ENCODE data around the gene RNF223.
"Not testable (repeated sequence)": the region's sequence is repeated elsewhere in the genome, so short reads cannot be mapped to it uniquely, and the experiment has no call there.

RNF223 gene

DNA sequence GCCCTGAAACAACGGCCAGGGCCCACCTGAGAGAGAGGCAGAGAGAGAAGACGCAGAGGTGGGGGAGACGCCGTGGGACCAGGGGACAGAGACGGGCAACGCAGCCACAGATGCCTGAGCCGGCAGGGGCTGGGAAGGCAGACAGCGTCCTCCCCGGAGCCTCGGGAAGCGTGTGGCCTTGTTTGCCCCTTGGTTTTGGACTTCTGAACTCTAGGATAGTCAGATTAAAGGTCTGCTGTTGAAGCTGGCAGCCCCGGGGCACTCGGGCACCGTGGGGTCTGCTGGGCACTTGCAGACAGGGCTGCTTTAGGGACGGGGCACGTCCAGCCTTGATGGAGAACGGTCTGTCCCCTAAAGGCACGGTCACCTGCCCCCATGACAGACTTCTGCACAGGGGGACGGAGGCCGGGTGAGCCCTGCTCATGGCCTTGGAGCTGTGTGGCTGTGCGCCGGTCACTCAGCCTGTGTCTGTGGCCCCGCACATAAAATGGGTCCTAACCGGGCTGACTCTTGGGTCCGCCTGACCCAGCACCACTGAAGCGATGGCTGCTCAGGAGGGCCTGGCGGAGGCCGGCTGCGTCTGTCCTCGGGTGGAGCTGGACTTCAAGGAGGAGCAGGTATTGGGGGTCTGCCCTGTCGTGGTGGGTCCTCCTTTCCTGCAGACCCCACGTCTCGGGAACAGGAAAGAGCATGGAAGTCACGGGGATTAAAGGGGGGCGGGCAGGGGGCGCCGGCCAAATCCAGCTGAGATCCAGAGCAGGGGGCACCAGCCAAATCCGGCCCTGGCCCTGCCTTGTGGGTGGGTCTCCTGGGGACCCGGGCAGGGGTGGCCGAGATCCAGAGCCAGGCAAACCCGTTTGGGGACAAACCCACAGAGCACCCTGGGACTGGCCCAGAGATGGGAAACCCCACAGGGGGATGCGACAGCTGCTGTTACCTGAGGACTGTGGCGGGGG lies 9.6 kb upstream of the RNF223 start:
- Histone ChIP-seq H3K4me1 (ENCODE audit: control insufficient read depth, low read depth, low read length) (peaks cover 3% of the 10 kb centered on the region), H3K4me3 (ENCODE audit: low read length) (no peak overlapping the region), H3K9ac (ENCODE audit: low read length) (no peak overlapping the region), H3K9me3 (ENCODE audit: control insufficient read depth, low read depth, low read length) (no peaks in the 10 kb centered on the region), H3K27me3 (ENCODE audit: control insufficient read depth, insufficient read depth, low read length) (no peaks in the 10 kb centered on the region), H3K27ac (ENCODE audit: low read length) (no peak overlapping the region), H3K36me3 (ENCODE audit: control insufficient read depth, low read depth, low read length) (no peaks in the 10 kb centered on the region)

DNA sequence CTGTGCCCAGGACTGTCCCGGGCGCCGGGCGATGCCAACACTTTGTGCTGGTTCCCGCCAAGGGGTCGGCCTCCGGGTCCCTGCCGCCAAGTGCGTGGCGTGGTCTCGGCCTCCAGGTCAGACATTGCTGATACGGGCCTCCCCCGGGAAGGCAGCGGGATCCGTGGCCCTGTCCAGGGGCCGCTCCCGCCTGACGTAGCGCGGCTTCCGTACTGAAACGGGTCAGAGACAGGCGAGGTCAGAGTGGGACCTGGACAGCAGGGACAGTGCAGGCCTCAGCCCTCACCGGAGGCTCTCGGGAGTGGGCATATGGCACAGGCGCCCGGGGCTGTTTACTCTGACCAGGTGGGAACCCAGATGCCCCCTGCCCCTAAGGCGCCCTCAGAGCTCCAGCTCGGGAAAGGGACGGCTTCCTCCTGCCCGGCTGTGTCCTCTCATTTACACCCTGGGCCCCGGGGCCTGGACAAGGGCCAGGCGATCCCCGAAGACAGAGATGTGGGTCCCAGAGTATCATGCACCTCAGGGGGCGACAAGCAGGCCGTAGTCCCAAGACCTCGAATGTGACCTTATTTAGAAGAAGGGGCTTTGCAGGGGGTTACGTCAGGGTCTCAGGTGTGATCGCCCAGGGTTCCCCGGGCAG lies 8.8 kb upstream of the RNF223 start:
- Histone ChIP-seq H3K27me3 (ENCODE audit: control insufficient read depth, insufficient read depth, low read length) (no peaks in the 10 kb centered on the region), H3K27ac (ENCODE audit: low read length) (no peak overlapping the region), H3K9ac (ENCODE audit: low read length) (no peak overlapping the region), H3K4me3 (ENCODE audit: low read length) (no peak overlapping the region), H3K36me3 (ENCODE audit: control insufficient read depth, low read depth, low read length) (no peaks in the 10 kb centered on the region), H3K4me1 (ENCODE audit: control insufficient read depth, low read depth, low read length) (peaks cover 3% of the 10 kb centered on the region), H3K9me3 (ENCODE audit: control insufficient read depth, low read depth, low read length) (no peaks in the 10 kb centered on the region)

DNA sequence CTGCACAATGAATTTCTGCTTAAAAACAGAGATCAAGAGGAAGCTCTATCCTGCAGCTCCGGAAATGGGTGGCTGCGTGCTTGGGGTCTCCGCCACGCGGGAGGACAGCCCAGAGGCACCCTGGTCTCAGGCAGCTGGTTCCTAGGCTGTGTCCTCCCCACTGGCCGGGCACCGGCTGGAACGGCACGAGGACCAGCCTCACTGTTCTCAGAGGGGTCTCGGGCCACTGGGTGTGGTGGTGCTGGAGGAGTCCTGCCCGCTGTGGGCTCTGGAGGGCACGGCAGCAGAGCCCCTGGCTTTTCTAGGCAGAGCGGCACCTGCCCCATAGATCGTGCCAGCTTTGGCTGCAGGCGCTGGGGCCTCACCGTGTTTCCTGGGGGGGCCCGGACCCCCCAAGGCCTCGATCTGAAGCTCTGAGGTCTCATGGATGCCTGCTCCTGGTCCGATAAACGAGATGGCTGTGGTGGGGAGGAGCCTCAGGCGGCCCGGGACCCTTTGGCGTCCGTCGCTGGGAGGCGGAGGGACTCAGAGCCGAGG lies 8.2 kb upstream of the RNF223 start:
- no peaks in the 10 kb centered on the region for H3K36me3 ChIP-seq (ENCODE audit: control insufficient read depth, low read depth, low read length)
- H3K27ac ChIP-seq (ENCODE audit: low read length): no peak overlapping the region
- peaks cover 3% of the 10 kb centered on the region for H3K4me1 ChIP-seq (ENCODE audit: control insufficient read depth, low read depth, low read length)
- no peaks in the 10 kb centered on the region for H3K27me3 ChIP-seq (ENCODE audit: control insufficient read depth, insufficient read depth, low read length)
- no peak overlapping the region for H3K9ac ChIP-seq (ENCODE audit: low read length)
- no peak overlapping the region for H3K4me3 ChIP-seq (ENCODE audit: low read length)
- H3K9me3 ChIP-seq (ENCODE audit: control insufficient read depth, low read depth, low read length): no peaks in the 10 kb centered on the region

- Histone ChIP-seq H3K27ac (ENCODE audit: low read length) (no peak overlapping the region), H3K36me3 (ENCODE audit: control insufficient read depth, low read depth, low read length) (no peaks in the 10 kb centered on the region), H3K9ac (ENCODE audit: low read length) (no peak overlapping the region), H3K9me3 (ENCODE audit: control insufficient read depth, low read depth, low read length) (no peaks in the 10 kb centered on the region), H3K4me3 (ENCODE audit: low read length) (no peak overlapping the region), H3K27me3 (ENCODE audit: control insufficient read depth, insufficient read depth, low read length) (no peaks in the 10 kb centered on the region), H3K4me1 (ENCODE audit: control insufficient read depth, low read depth, low read length) (peaks cover 3% of the 10 kb centered on the region)
Measured at GRCh38 chr1:1081311-1082238, 7.5 kb upstream of the RNF223 start.

GRCh38 chr1:1080951-1081310 lies 6.8 kb upstream of the RNF223 start:
- Histone ChIP-seq H3K9ac (ENCODE audit: low read length) (no peak overlapping the region), H3K4me1 (ENCODE audit: control insufficient read depth, low read depth, low read length) (peaks cover 3% of the 10 kb centered on the region)

DNA sequence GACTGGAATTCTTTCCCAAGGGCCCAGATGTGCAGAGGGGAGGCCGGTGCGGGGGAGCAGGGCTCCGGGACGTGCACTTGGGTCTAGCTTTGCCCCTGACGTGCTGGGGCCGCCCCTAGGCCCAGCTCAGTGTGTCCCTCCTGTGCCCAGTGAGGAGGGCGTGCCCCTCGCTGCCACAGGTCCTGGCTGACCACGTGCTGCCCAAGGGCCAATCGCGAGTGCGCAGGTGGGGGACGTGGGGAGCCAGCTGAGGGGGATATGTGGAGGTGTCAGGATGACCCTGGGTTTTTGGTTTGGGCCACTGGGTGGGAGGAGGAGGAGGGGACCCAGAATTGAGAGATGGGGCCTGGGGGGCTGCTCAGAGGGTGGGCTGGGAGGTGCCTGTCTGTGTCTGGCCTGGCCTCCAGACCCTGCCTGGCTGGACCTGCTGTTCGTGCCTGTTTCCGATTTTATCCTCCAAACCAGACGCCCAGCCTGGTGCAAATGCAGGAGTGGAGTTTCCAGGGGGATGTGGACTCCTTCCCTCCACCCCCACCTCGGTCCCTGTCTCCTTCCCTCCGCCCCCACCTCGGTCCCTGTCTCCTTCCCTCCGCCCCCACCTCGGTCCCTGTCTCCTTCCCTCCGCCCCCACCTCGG lies 6.1 kb upstream of the RNF223 start:
- peak overlapping the region; percentile 49 for H3K4me3 ChIP-seq (ENCODE audit: low read length)
- H3K36me3 ChIP-seq (ENCODE audit: control insufficient read depth, low read depth, low read length): no peaks in the 10 kb centered on the region
- no peak overlapping the region for H3K9ac ChIP-seq (ENCODE audit: low read length)
- H3K27me3 ChIP-seq (ENCODE audit: control insufficient read depth, insufficient read depth, low read length): no peaks in the 10 kb centered on the region
- no peak overlapping the region for H3K27ac ChIP-seq (ENCODE audit: low read length)
- H3K4me1 ChIP-seq (ENCODE audit: control insufficient read depth, low read depth, low read length): peaks cover 3% of the 10 kb centered on the region
- H3K9me3 ChIP-seq (ENCODE audit: control insufficient read depth, low read depth, low read length): no peaks in the 10 kb centered on the region

More at GRCh38 chr1:1080951-1081310, 6.8 kb upstream of the RNF223 start:
- Histone ChIP-seq H3K27ac (ENCODE audit: low read length) (no peak overlapping the region), H3K36me3 (ENCODE audit: control insufficient read depth, low read depth, low read length) (no peaks in the 10 kb centered on the region), H3K27me3 (ENCODE audit: control insufficient read depth, insufficient read depth, low read length) (no peaks in the 10 kb centered on the region), H3K4me3 (ENCODE audit: low read length) (no peak overlapping the region), H3K9me3 (ENCODE audit: control insufficient read depth, low read depth, low read length) (no peaks in the 10 kb centered on the region)

DNA sequence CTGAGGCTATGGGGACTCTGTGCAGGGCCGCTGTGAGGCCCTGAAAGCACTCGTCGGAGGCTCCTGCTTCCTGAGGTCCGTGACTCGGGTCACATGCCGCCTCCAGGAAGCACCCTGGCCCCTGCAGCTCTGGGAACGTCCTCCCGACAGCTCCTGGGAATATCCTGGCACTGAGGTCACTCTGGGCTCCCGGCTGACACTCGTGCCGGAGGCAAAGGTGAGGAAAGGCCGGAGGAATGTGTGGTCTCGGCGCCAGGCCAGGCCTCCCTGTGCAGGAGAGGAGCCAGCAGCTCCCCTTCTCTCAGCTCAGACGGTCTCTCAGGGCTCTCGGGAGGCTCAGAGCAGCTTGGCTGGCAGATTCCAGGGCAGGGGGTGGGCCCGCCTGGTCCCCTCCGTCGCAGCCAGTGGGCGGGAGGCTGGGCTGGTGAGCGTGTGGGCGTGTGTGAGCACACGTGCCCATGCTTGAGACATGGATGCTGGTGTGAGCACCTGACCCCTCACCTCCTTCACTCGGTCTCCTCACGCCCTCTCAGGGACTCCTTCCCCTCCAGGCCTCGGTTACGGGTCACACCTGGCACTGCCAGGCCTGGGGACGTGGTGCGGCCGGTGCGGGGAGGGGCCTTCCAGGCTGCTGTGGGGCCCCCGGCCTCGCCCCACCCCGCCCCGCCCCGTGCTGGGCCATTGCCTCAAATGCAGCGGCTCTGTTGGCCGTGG lies 5.5 kb upstream of the RNF223 start:
- no peak overlapping the region for H3K27ac ChIP-seq (ENCODE audit: low read length)

DNA sequence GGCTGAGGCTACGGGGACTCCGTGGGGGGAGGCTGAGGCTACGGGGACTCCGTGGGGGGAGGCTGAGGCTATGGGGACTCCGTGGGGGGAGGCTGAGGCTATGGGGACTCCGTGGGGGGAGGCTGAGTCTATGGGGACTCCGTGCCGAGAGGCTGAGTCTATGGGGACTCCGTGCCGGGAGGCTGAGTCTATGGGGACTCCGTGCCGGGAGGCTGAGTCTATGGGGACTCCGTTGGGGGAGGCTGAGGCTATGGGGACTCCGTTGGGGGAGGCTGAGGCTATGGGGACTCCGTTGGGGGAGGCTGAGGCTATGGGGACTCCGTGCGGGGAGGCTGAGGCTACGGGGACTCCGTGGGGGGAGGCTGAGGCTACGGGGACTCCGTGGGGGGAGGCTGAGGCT lies 3.3 kb upstream of the RNF223 start:
- H3K4me1 ChIP-seq (ENCODE audit: control insufficient read depth, low read depth, low read length); H3K36me3 ChIP-seq (ENCODE audit: control insufficient read depth, low read depth, low read length); H3K27ac ChIP-seq (ENCODE audit: low read length); H3K4me3 ChIP-seq (ENCODE audit: low read length); H3K27me3 ChIP-seq (ENCODE audit: control insufficient read depth, insufficient read depth, low read length); H3K9ac ChIP-seq (ENCODE audit: low read length); H3K9me3 ChIP-seq (ENCODE audit: control insufficient read depth, low read depth, low read length): not testable (repeated sequence)

More for the DNA sequence above, 5.5 kb upstream of the RNF223 start:
- peaks cover 3% of the 10 kb centered on the region for H3K27me3 ChIP-seq (ENCODE audit: control insufficient read depth, insufficient read depth, low read length)
- no peaks in the 10 kb centered on the region for H3K9me3 ChIP-seq (ENCODE audit: control insufficient read depth, low read depth, low read length)
- no peaks in the 10 kb centered on the region for H3K36me3 ChIP-seq (ENCODE audit: control insufficient read depth, low read depth, low read length)
- H3K9ac ChIP-seq (ENCODE audit: low read length): no peak overlapping the region
- H3K4me3 ChIP-seq (ENCODE audit: low read length): peak overlapping the region; percentile 49
- peaks cover 3% of the 10 kb centered on the region for H3K4me1 ChIP-seq (ENCODE audit: control insufficient read depth, low read depth, low read length)

- Histone ChIP-seq H3K27me3 (ENCODE audit: control insufficient read depth, insufficient read depth, low read length) (peaks cover 13% of the 10 kb centered on the region), H3K9ac (ENCODE audit: low read length) (no peak overlapping the region), H3K36me3 (ENCODE audit: control insufficient read depth, low read depth, low read length) (no peaks in the 10 kb centered on the region), H3K4me3 (ENCODE audit: low read length) (no peak overlapping the region), H3K4me1 (ENCODE audit: control insufficient read depth, low read depth, low read length) (peaks cover 3% of the 10 kb centered on the region), H3K27ac (ENCODE audit: low read length) (no peak overlapping the region), H3K9me3 (ENCODE audit: control insufficient read depth, low read depth, low read length) (no peaks in the 10 kb centered on the region)
Measured at GRCh38 chr1:1075148-1075935, 1.2 kb upstream of the RNF223 start.

- no peak overlapping the region for H3K27ac ChIP-seq (ENCODE audit: low read length)
- H3K9ac ChIP-seq (ENCODE audit: low read length): no peak overlapping the region
- no peak overlapping the region for H3K4me3 ChIP-seq (ENCODE audit: low read length)
- H3K36me3 ChIP-seq (ENCODE audit: control insufficient read depth, low read depth, low read length): no peaks in the 10 kb centered on the region
- peaks cover 20% of the 10 kb centered on the region for H3K27me3 ChIP-seq (ENCODE audit: control insufficient read depth, insufficient read depth, low read length)
- H3K4me1 ChIP-seq (ENCODE audit: control insufficient read depth, low read depth, low read length): no peaks in the 10 kb centered on the region
- no peaks in the 10 kb centered on the region for H3K9me3 ChIP-seq (ENCODE audit: control insufficient read depth, low read depth, low read length)
Measured at GRCh38 chr1:1074631-1075147, 583 bp upstream of the RNF223 start.

Measured in iPS-18a (cell line).